Hepatocyte (in vitro differentiated cells): ENCODE results near the gene C19orf73. TPM values are rescaled to one million over a fixed set of nuclear protein-coding genes. Genes with fewer than 3 reads are reported as not detected.

ENCODE experiments used
- DNase-seq: peaks from one replicate; pipeline ENCODE4 v3.0.0-alpha.2; 2016; ENCODE audit warnings: low spot score
- H2AFZ ChIP-seq: fragments of 200-600 bp; sonication (generic); 2 replicates; pipeline ENCODE4 v1.6.0; 2016; ENCODE audit warnings: antibody characterized with exemption, mild to moderate bottlenecking
- H3K27ac ChIP-seq: fragments of 200-600 bp; sonication (generic); 2 replicates; pipeline ENCODE4 v1.5.1; 2016; ENCODE audit warnings: mild to moderate bottlenecking
- H3K27me3 ChIP-seq: fragments of 200-600 bp; sonication (generic); 2 replicates; pipeline ENCODE4 v1.6.1; 2016
- H3K36me3 ChIP-seq: fragments of 200-600 bp; sonication (generic); replicated peaks from 2 replicates; pipeline ENCODE4 v1.5.1; 2016; ENCODE audit warnings: low read depth; ENCODE audit not compliant: insufficient read depth
- H3K4me1 ChIP-seq: fragments of 200-600 bp; sonication (generic); 2 replicates; pipeline ENCODE4 v1.5.1; 2016; ENCODE audit warnings: mild to moderate bottlenecking, moderate library complexity; ENCODE audit not compliant: insufficient read depth
- H3K4me2 ChIP-seq: fragments of 200-600 bp; sonication (generic); 2 replicates; pipeline ENCODE4 v1.6.0; 2016
- H3K4me3 ChIP-seq: fragments of 200-600 bp; sonication (generic); 2 replicates; pipeline ENCODE4 v1.5.1; 2016; ENCODE audit warnings: mild to moderate bottlenecking
- H3K79me2 ChIP-seq: fragments of 200-600 bp; sonication (generic); 2 replicates; pipeline ENCODE4 v1.6.0; 2017; ENCODE audit warnings: mild to moderate bottlenecking
- H3K9me2 ChIP-seq: fragments of 200-600 bp; sonication (generic); replicated peaks from 2 replicates; pipeline ENCODE4 v1.6.0; 2017; ENCODE audit warnings: mild to moderate bottlenecking; ENCODE audit not compliant: insufficient read depth
- H3K9me3 ChIP-seq: fragments of 200-600 bp; sonication (generic); 2 replicates; pipeline ENCODE4 v1.5.1; 2016; ENCODE audit warnings: low read depth, mild to moderate bottlenecking
- H4K20me1 ChIP-seq: fragments of 200-600 bp; sonication (generic); 2 replicates; pipeline ENCODE4 v1.6.0; 2016; ENCODE audit warnings: mild to moderate bottlenecking; ENCODE audit not compliant: insufficient read depth, poor library complexity, severe bottlenecking
- CTCF ChIP-seq: fragments of 200-600 bp; sonication (generic); IDR thresholded peaks from 2 replicates; pipeline ENCODE4 v1.5.1; 2016; ENCODE audit warnings: antibody characterized with exemption, mild to moderate bottlenecking; ENCODE audit not compliant: poor library complexity
- EZH2 ChIP-seq: fragments of 200-600 bp; sonication (generic); IDR thresholded peaks from 2 replicates; pipeline ENCODE4 v1.6.1; 2016; ENCODE audit warnings: antibody characterized with exemption, mild to moderate bottlenecking, borderline replicate concordance
- EZH2phosphoT487 ChIP-seq: fragments of 200-600 bp; sonication (generic); IDR thresholded peaks from one replicate; pipeline ENCODE4 v1.6.1; 2018; ENCODE audit warnings: antibody characterized with exemption, mild to moderate bottlenecking, low read depth, moderate library complexity; ENCODE audit not compliant: unreplicated experiment, severe bottlenecking
- WGBS: methylation state at CpG from one replicate; pipeline ENCODE4 v1.1.6; 2016; ENCODE audit warnings: low lambda C conversion rate; ENCODE audit errors: missing lambda C conversion rate; 5-methylcytosine and 5-hydroxymethylcytosine counted together
- polyA plus RNA-seq: library from polyadenylated mRNA; unstranded; fragments of >200 nt; fragmentation: Nextera tagmentation; extraction: Ambion mirVana; gene quantifications from 2 replicates; pipeline ENCODE4 v1.2.1, GENCODE V29; 2016
- total RNA-seq: library from RNA; depleted of rRNA; stranded (reverse); fragments of >200 nt; gene quantifications from 2 replicates; pipeline ENCODE4 v1.2.3, GENCODE V29; 2014

Gene C19orf73
- total and polyA plus RNA-seq, 2 experiments from 2014 or later, result 1.9 to 2.7 TPM

DNA sequence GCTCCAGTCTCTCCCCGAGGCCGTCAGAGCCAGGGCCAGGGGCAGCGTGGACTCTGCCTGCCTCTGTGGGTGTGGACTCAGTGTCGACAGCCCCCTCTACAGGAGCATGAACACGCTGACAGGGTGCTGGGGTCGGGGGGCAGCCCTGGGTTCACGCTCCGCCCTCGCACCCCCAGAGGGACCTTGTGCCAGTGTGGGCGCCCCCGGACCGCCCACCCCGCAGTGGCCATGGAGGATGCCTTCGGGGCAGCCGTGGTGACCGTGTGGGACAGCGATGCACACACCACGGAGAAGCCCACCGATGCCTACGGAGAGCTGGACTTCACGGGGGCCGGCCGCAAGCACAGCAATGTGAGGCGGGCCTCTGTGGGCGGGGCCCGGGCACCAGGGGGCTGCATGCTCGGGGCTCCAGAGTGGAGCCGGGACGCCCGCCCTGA lies 46.9 kb upstream of the C19orf73 start:
- no peak overlapping the region for H3K4me3 ChIP-seq
- no peak overlapping the region for H2AFZ ChIP-seq
- no peaks in the 10 kb centered on the region for H4K20me1 ChIP-seq
- H3K36me3 ChIP-seq, result no peaks in the 10 kb centered on the region
- peaks cover 3% of the 10 kb centered on the region for H3K27me3 ChIP-seq
- no peak for TF ChIP-seq EZH2
- TF ChIP-seq CTCF, result no peak
- no peak for TF ChIP-seq EZH2phosphoT487
- H3K4me2 ChIP-seq, result no peak overlapping the region
- no peaks in the 10 kb centered on the region for H3K4me1 ChIP-seq
- no peaks in the 10 kb centered on the region for H3K9me3 ChIP-seq
- no peaks in the 10 kb centered on the region for H3K79me2 ChIP-seq
- H3K9me2 ChIP-seq, result no peaks in the 10 kb centered on the region
- DNase-seq, result no peak
- WGBS, result 93% methylated on average over 18 of the region's 30 CpGs
- no peak overlapping the region for H3K27ac ChIP-seq

DNA sequence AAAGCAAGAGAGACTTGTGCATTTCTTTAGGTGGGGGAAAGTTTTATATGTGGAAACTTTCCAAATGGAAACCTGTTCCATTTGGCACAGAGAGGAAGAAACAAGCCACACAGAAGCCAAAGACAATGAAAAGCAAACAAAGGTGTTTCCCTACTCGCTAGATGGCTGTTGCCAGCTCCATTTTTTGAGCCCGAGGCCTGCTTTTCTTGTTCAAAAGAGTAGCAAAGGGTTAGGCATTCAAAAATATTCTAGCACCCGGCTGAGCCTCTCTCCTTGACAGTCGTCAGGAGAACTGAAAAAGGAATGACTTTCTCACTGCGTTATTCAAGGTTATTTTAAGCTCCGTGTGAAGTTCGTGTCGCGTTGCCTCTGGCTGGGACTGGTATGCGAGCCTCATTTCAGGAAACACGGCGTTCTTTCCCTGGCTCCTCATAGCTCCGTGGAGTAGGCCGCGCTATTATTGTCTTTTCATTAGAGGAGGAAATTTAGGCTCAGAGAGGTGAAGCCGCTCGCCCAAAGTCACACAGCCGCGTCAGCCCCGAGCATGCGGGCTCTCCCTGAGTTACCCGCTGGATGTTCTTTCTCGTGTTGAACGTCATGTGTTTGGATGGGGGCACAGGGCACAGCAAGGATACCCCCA lies 46.3 kb upstream of the C19orf73 start:
- no peak overlapping the region for H2AFZ ChIP-seq
- no peak overlapping the region for H3K27ac ChIP-seq
- H3K9me3 ChIP-seq, result no peaks in the 10 kb centered on the region
- H3K4me2 ChIP-seq, result no peak overlapping the region
- H3K4me3 ChIP-seq, result no peak overlapping the region
- no peak for DNase-seq
- H3K9me2 ChIP-seq, result no peaks in the 10 kb centered on the region
- H3K79me2 ChIP-seq, result no peaks in the 10 kb centered on the region
- H3K4me1 ChIP-seq, result no peaks in the 10 kb centered on the region
- H4K20me1 ChIP-seq, result no peaks in the 10 kb centered on the region
- peaks cover 3% of the 10 kb centered on the region for H3K27me3 ChIP-seq
- H3K36me3 ChIP-seq, result no peaks in the 10 kb centered on the region
- no peak for TF ChIP-seq EZH2phosphoT487
- no peak for TF ChIP-seq CTCF
- no peak for TF ChIP-seq EZH2
- WGBS, result 79% methylated on average over 24 of the region's 24 CpGs

- Histone ChIP-seq H3K36me3 (no peaks in the 10 kb centered on the region), H3K4me1 (peaks cover 6% of the 10 kb centered on the region), H3K27ac (no peak overlapping the region), H3K4me2 (no peak overlapping the region), H3K9me2 (no peaks in the 10 kb centered on the region), H4K20me1 (no peaks in the 10 kb centered on the region), H3K4me3 (no peak overlapping the region), H2AFZ (no peak overlapping the region), H3K27me3 (peaks cover 3% of the 10 kb centered on the region), H3K79me2 (peaks cover 6% of the 10 kb centered on the region), H3K9me3 (no peaks in the 10 kb centered on the region)
- DNase-seq, result no peak
- WGBS, result 77% methylated on average over 4 of the region's 4 CpGs
- no peak for TF ChIP-seq EZH2
- TF ChIP-seq EZH2phosphoT487, result no peak
- no peak for TF ChIP-seq CTCF
Measured at GRCh38 chr19:49161987-49162386, 43.0 kb upstream of the C19orf73 start.
